Adrenal gland (tissue), 5 donors: ENCODE measurements around the gene CYB5A.

Experiments used
- POLR2A ChIP-seq, 2 donors: fragments of 450-650 bp; IDR thresholded peaks; one replicate each; pipeline ENCODE4 v1.6.1; 2017; ENCODE audit warnings: antibody characterized with exemption in 2 of 2, mild to moderate bottlenecking in 2 of 2, moderate library complexity in 1 of 2
- TF ChIP-seq, protein P1 (sequence below), 6 experiments: fragments of 450-650 bp in 4 of 6; fragments of 200-600 bp in 2 of 6; sonication (generic) in 1 of 6; IDR thresholded peaks; 1 replicate in 5 of 6; 2 replicates in 1 of 6; pipeline versions ENCODE4 v1.5.1 to v1.8.0; 2016 to 2021; ENCODE audit warnings: antibody characterized with exemption in 6 of 6, mild to moderate bottlenecking in 2 of 6, moderate library complexity in 1 of 6
- donor health status: DM: no; HTN: no; CAD: no.

DNA sequence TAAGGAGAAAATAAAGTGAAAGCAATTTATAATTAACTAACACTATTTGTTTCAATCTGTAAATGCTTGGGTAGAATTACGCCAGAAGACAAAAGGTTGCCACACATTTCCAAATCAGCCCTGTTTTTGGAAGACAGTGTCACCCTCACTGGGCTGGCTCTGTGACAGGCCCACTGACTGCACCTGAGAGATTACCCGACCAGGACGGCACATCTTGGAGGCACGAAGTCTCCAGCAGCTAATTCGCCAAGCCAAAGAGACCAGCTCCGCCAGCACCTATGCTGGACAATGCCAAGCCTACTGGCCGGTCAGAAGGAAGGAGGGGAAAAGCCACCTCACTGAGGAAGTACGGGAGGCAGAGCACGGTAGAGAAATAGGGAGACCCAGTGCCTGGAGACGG, 61.9 kb downstream of the CYB5A start:
- TF ChIP-seq, protein P1, sequence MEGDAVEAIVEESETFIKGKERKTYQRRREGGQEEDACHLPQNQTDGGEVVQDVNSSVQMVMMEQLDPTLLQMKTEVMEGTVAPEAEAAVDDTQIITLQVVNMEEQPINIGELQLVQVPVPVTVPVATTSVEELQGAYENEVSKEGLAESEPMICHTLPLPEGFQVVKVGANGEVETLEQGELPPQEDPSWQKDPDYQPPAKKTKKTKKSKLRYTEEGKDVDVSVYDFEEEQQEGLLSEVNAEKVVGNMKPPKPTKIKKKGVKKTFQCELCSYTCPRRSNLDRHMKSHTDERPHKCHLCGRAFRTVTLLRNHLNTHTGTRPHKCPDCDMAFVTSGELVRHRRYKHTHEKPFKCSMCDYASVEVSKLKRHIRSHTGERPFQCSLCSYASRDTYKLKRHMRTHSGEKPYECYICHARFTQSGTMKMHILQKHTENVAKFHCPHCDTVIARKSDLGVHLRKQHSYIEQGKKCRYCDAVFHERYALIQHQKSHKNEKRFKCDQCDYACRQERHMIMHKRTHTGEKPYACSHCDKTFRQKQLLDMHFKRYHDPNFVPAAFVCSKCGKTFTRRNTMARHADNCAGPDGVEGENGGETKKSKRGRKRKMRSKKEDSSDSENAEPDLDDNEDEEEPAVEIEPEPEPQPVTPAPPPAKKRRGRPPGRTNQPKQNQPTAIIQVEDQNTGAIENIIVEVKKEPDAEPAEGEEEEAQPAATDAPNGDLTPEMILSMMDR (IDR thresholded peaks at IDR 0.05) = no peak
- TF ChIP-seq POLR2A (IDR thresholded peaks at IDR 0.05) = no peak
